ENCODE measurements around the gene CCDC57.

- no peak for TF ChIP-seq CTCF (IDR thresholded peaks at IDR 0.05; ENCODE audit: low read depth, low read length)
- no peak for TF ChIP-seq EZH2phosphoT487 (IDR thresholded peaks at IDR 0.05; ENCODE audit: low read depth)
Measured at GRCh38 chr17:82161216-82161615, 51.4 kb downstream of the CCDC57 start.

Measured in OCI-LY3 (cell line).